ENCODE results near the gene VTI1A.

DNA sequence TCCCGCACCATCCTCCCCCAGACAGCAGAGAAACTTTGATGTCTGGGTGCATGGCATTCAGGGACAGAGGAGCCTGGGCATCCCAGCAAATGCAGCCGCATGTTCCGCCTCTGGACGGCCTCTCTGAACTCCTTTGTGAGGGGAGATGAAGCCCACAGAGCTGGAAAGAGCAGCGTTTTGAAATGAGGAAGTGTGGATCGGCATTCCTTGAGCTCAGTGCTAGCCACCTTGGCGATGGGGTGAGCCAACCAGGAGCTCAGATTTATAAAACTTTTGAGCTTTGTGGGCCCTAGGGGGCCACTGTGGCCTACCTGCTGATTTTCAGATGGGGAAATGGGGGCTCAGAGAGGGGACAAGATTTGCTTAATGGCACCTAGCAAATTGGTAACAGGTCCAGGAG lies 376.6 kb downstream of the VTI1A start:
- TF ChIP-seq POLR2A (IDR thresholded peaks at IDR 0.05; ENCODE audit: control extremely low read depth in 1 of 2, low read depth in 2 of 2, low read length in 2 of 2) (no peak), EZH2 (IDR thresholded peaks at IDR 0.05; ENCODE audit: low read depth, low read length, severe bottlenecking) (no peak), BRCA1 (IDR thresholded peaks at IDR 0.05; ENCODE audit: low read depth, low read length) (no peak), SP2 (IDR thresholded peaks at IDR 0.05; ENCODE audit: low read length) (no peak)
- TF ChIP-seq, protein P1, sequence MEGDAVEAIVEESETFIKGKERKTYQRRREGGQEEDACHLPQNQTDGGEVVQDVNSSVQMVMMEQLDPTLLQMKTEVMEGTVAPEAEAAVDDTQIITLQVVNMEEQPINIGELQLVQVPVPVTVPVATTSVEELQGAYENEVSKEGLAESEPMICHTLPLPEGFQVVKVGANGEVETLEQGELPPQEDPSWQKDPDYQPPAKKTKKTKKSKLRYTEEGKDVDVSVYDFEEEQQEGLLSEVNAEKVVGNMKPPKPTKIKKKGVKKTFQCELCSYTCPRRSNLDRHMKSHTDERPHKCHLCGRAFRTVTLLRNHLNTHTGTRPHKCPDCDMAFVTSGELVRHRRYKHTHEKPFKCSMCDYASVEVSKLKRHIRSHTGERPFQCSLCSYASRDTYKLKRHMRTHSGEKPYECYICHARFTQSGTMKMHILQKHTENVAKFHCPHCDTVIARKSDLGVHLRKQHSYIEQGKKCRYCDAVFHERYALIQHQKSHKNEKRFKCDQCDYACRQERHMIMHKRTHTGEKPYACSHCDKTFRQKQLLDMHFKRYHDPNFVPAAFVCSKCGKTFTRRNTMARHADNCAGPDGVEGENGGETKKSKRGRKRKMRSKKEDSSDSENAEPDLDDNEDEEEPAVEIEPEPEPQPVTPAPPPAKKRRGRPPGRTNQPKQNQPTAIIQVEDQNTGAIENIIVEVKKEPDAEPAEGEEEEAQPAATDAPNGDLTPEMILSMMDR (IDR thresholded peaks at IDR 0.05; ENCODE audit: control extremely low read depth in 1 of 3, insufficient read depth in 1 of 3, low read depth in 1 of 3, low read length in 3 of 3) = no peak
